HepG2 (cell line): Measurements from ENCODE around the gene LGALS1. TPM values are rescaled to one million over a fixed set of nuclear protein-coding genes. Genes with fewer than 3 reads are reported as not detected.

ENCODE experiments used
- ATAC-seq: fragments of 200-7000 bp; cut with Tn5 transposase; 3 replicates; pipeline ENCODE4 v1.9.1; 2020; ENCODE audit warnings: mild to moderate bottlenecking, moderate library complexity
- BruUV-seq: library from RNA; stranded (reverse); fragments of 400-500 nt; replicated peaks from 2 replicates; lab custom pipeline; 2021; lab: Mats Ljungman, UMichigan
- CTCF ChIA-PET: fragments of 300-600 bp; formaldehyde crosslinking; extraction: SDS; loops from one replicate; lab custom pipeline; 2021; ENCODE audit warnings: low total read pairs, inconsistent platforms, low intra/inter-chr PET ratio; lab: Yijun Ruan, JAX
- POLR2A ChIA-PET: fragments of 350-600 bp; sonication (Branson Sonifier 250); formaldehyde crosslinking; loops from one replicate; lab custom pipeline; 2020; ENCODE audit warnings: antibody characterized with exemption, inconsistent platforms; lab: Yijun Ruan, JAX
- DNase-seq: peaks from one replicate; pipeline ENCODE4 v3.0.0-alpha.2; 2015; ENCODE audit warnings: low spot score
- FAIRE-seq: peaks from 3 replicates; lab custom pipeline; 2011; peaks lifted over from hg19 to GRCh38; lab: Jason Lieb, UNC
- H2AFZ ChIP-seq: one replicate; pipeline ENCODE4 v1.6.1; 2011; ENCODE audit warnings: low read length, inconsistent platforms
- H3K27ac ChIP-seq: fragments of 300-600 bp; 3 replicates; pipeline ENCODE4 v1.8.0; 2011; ENCODE audit warnings: mixed run types, mild to moderate bottlenecking, mixed read lengths, low read length, inconsistent platforms; ENCODE audit not compliant: insufficient read depth; ENCODE audit errors: extremely low read length
- H3K27me3 ChIP-seq, 2 experiments: fragments of 200-600 bp in 1 of 2; 2 replicates in 1 of 2; 3 replicates in 1 of 2; pipeline versions ENCODE4 v1.6.0 to v1.8.0; 2011; ENCODE audit warnings: low read length in 2 of 2, mild to moderate bottlenecking in 2 of 2, moderate library complexity in 2 of 2, inconsistent platforms in 1 of 2; ENCODE audit not compliant: insufficient read depth in 2 of 2, control insufficient read depth in 1 of 2
- H3K36me3 ChIP-seq, 2 experiments: fragments of 200-600 bp in 1 of 2; replicated peaks in 1 of 2; 2 replicates in 1 of 2; 3 replicates in 1 of 2; pipeline versions ENCODE4 v1.5.1 to v1.8.0; 2011; ENCODE audit warnings: low read length in 2 of 2, inconsistent platforms in 1 of 2; ENCODE audit not compliant: insufficient read depth in 2 of 2, control insufficient read depth in 1 of 2
- H3K4me1 ChIP-seq: 2 replicates; pipeline ENCODE4 v1.5.1; 2012; ENCODE audit warnings: low read length, inconsistent platforms; ENCODE audit not compliant: insufficient read depth
- H3K4me2 ChIP-seq: 2 replicates; pipeline ENCODE4 v1.6.0; 2011; ENCODE audit warnings: low read depth, low read length, inconsistent platforms
- H3K4me3 ChIP-seq, 3 experiments: fragments of 200-600 bp in 1 of 3; sonication (generic), shearing (Covaris generic) in 1 of 3; replicated peaks in 1 of 3; 2 replicates each; pipeline ENCODE4 v1.5.1; 2011 to 2016; ENCODE audit warnings: low read length in 3 of 3, inconsistent platforms in 2 of 3, low read depth in 2 of 3, mild to moderate bottlenecking in 2 of 3, control low read depth in 1 of 3, mixed read lengths in 1 of 3; ENCODE audit not compliant: insufficient read depth in 1 of 3
- H3K79me2 ChIP-seq: one replicate; pipeline ENCODE4 v1.6.1; 2011; ENCODE audit warnings: low read length, inconsistent platforms; ENCODE audit not compliant: insufficient read depth
- H3K9ac ChIP-seq: 2 replicates; pipeline ENCODE4 v1.6.0; 2011; ENCODE audit warnings: mild to moderate bottlenecking, low read depth, low read length, inconsistent platforms; ENCODE audit not compliant: insufficient read depth
- H3K9me3 ChIP-seq: 2 replicates; pipeline ENCODE4 v1.5.1; 2012; ENCODE audit warnings: mild to moderate bottlenecking, low read length
- H4K20me1 ChIP-seq: 2 replicates; pipeline ENCODE4 v1.6.0; 2011; ENCODE audit warnings: inconsistent platforms, mild to moderate bottlenecking, low read length, moderate library complexity; ENCODE audit not compliant: insufficient read depth
- CEBPG ChIP-seq: IDR thresholded peaks from 2 replicates; pipeline ENCODE4 v1.6.1; 2016
- FOXA1 ChIP-seq, 2 experiments: fragments of 450-650 bp in 1 of 2; sonication (generic) in 1 of 2; formaldehyde crosslinking in 1 of 2; IDR thresholded peaks; 2 replicates each; pipeline versions ENCODE4 v1.4.0 to v1.6.1; 2016 to 2020; ENCODE audit warnings: missing genetic modification reagents in 1 of 2
- GATAD2A ChIP-seq: IDR thresholded peaks from 2 replicates; pipeline ENCODE4 v1.6.1; 2016
- SALL1 ChIP-seq: sonication (generic); formaldehyde crosslinking; IDR thresholded peaks from 2 replicates; pipeline ENCODE4 v1.8.0; 2022; ENCODE audit warnings: mild to moderate bottlenecking, missing genetic modification reagents
- SAP130 ChIP-seq: IDR thresholded peaks from 2 replicates; pipeline ENCODE4 v1.6.1; 2016; ENCODE audit warnings: low read depth
- SMAD3 ChIP-seq: sonication (generic); formaldehyde crosslinking; IDR thresholded peaks from 2 replicates; pipeline ENCODE4 v1.4.0; 2020; ENCODE audit warnings: missing genetic modification reagents
- SMC3 ChIP-seq: IDR thresholded peaks from 2 replicates; pipeline ENCODE4 v1.6.1; 2011; ENCODE audit warnings: low read length, improper control_type of control experiment
- STAG1 ChIP-seq: sonication (generic); formaldehyde crosslinking; IDR thresholded peaks from 2 replicates; pipeline ENCODE4 v1.4.0; 2020; ENCODE audit warnings: missing genetic modification reagents
- TBX2 ChIP-seq: sonication (generic); formaldehyde crosslinking; IDR thresholded peaks from 2 replicates; pipeline ENCODE4 v1.5.0; 2020; ENCODE audit warnings: missing genetic modification reagents, mild to moderate bottlenecking, borderline replicate concordance
- ZNF232 ChIP-seq: sonication (generic); formaldehyde crosslinking; IDR thresholded peaks from 2 replicates; pipeline ENCODE4 v1.4.0; 2020; ENCODE audit warnings: missing genetic modification reagents, borderline replicate concordance
- ZNF441 ChIP-seq: sonication (generic); formaldehyde crosslinking; IDR thresholded peaks from 2 replicates; pipeline ENCODE4 v1.7.0; 2021; ENCODE audit warnings: missing genetic modification reagents, borderline replicate concordance
- ZNF547 ChIP-seq: sonication (generic); formaldehyde crosslinking; IDR thresholded peaks from 2 replicates; pipeline ENCODE4 v1.5.1; 2020; ENCODE audit warnings: mild to moderate bottlenecking, missing genetic modification reagents
- ZNF672 ChIP-seq: sonication (generic); formaldehyde crosslinking; IDR thresholded peaks from 2 replicates; pipeline ENCODE4 v1.8.1; 2022; ENCODE audit warnings: missing genetic modification reagents
- WGBS: methylation state at CpG from one replicate; pipeline ENCODE4 v1.1.6; 2017; ENCODE audit warnings: low lambda C conversion rate; 5-methylcytosine and 5-hydroxymethylcytosine counted together
- in situ Hi-C: cut with HindIII; loops from 2 replicates; pipeline ENCODE4 v1.10.0; 2017; ENCODE audit warnings: low pct_unique_long_range_greater_than_20kb; ENCODE audit not compliant: extremely low pct_ligation_motif_present
- intact Hi-C: fragments of 100-400 bp; cut with micrococcal nuclease; formaldehyde crosslinking; loops from one replicate; pipeline ENCODE4 v1.10.0; 2022; ENCODE audit not compliant: unreplicated experiment
- polyA plus RNA-seq, 8 experiments: library from polyadenylated mRNA; depleted of rRNA in 3 of 8; stranded (reverse) in 7 of 8; unstranded in 1 of 8; fragments of >200 nt; fragmentation: Illumina TruSeq in 4 of 8; extraction: Trizol in 4 of 8; gene quantifications; 2 replicates each; pipeline versions ENCODE4 v1.2.1 to v1.2.3, GENCODE V29; 2011 to 2016; ENCODE audit warnings: low read depth in 4 of 8, missing spikeins in 1 of 8, mixed read lengths in 1 of 8; ENCODE audit not compliant: insufficient read depth in 1 of 8
- total RNA-seq, 5 experiments: library from RNA; depleted of rRNA; stranded (reverse); fragments of >200 nt; fragmentation: Illumina TruSeq; extraction: Trizol; gene quantifications; 2 replicates each; pipeline ENCODE4 v1.2.3, GENCODE V29; 2016; ENCODE audit warnings: low read depth in 1 of 5
- TF ChIP-seq, protein P1 (sequence below): sonication (generic); formaldehyde crosslinking; IDR thresholded peaks from 2 replicates; pipeline ENCODE4 v1.8.0; 2022; ENCODE audit warnings: mild to moderate bottlenecking, missing genetic modification reagents, moderate library complexity
- TF ChIP-seq, protein P2 (sequence below): sonication (generic); formaldehyde crosslinking; IDR thresholded peaks from 2 replicates; pipeline ENCODE4 v1.4.0; 2020; ENCODE audit warnings: missing genetic modification reagents
- TF ChIP-seq, protein P3 (sequence below): sonication (generic); formaldehyde crosslinking; IDR thresholded peaks from 2 replicates; pipeline ENCODE4 v1.8.1; 2023; ENCODE audit warnings: missing genetic modification reagents, mild to moderate bottlenecking, borderline replicate concordance
- TF ChIP-seq, protein P4 (sequence below): fragments of 450-650 bp; IDR thresholded peaks from 2 replicates; pipeline ENCODE4 v1.6.1; 2016
- TF ChIP-seq, protein P5 (sequence below): sonication (generic); formaldehyde crosslinking; IDR thresholded peaks from 2 replicates; pipeline ENCODE4 v1.8.0; 2022; ENCODE audit warnings: mild to moderate bottlenecking, missing genetic modification reagents, borderline replicate concordance

LGALS1 gene
- total and polyA plus RNA-seq, 2 of the 13 experiments (the other 11 are each of a cell fraction or from before 2014, with no cell fraction given), result 103 to 858 TPM

DNA sequence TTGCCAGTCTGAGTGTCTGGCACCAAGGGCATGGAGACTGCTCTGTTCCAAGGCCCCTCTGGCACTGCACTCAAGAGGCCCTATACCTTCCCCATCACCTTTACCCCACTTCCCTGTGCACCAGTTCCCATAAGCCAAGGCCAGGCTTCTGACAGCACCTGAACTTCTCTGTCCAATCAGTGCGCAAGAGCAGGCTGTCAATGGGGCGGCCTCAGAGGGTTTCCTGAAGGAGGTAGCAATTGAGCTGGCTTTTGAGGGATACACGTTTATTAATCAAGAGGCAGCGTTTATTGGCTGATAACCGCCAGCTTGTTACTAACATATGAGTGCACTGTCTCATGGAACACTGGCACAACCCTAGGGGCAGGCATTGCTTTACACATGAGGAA, 33.9 kb upstream of the LGALS1 start (continued):
- TF ChIP-seq SMAD3 (CRISPR knock-in tag), result no peak
- TF ChIP-seq ZNF232 (CRISPR knock-in tag), result no peak
- no peak for TF ChIP-seq ZNF441 (CRISPR knock-in tag)

DNA sequence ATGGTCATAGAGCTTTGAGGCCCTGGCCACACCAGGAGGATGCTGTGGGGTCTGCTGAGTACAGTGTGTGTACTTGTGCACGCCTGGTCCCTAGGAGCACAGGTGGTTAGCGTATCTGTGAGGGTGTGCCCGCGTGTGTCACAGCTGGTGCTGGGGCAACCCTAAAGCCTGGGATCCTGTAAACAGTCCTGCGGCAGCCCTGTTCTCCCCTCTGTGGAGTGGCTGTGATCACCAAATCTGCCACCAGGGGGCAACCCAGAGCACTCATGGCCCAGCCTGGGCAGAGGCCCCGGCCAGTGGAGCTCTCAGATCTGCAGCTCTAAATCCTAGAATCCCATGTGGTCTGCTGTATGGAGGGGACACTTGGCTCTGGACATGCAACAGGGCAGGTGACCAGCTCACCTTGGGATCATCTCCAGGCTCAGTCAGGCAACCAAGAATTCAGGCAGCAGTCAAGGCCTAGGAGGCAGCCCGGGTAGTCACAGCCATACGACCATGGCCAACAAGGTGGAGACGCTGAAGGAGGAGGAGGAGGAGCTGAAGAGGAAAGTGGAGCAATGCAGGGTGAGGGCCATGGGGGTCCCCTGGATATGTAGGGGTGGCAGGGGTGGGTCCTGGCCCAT, 32.1 kb upstream of the LGALS1 start:
- DNase-seq (no peak), FAIRE-seq (peak; percentile 39), ATAC-seq (peak; percentile 61)
- Histone ChIP-seq H3K27me3 (no peaks in the 10 kb centered on the region), H3K4me3 (no peak overlapping the region; a peak in 1 of 6 replicates), H3K79me2 (peaks cover 10% of the 10 kb centered on the region), H3K4me1 (peaks cover 40% of the 10 kb centered on the region), H3K9me3 (no peaks in the 10 kb centered on the region), H4K20me1 (0 out of 2 replicates have a peak, but pooled peaks cover 4% of the 10 kb centered on the region), H3K9ac (no peak overlapping the region), H3K27ac (no peak overlapping the region), H2AFZ (no peak overlapping the region), H3K4me2 (no peak overlapping the region), H3K36me3 (peaks cover 14 to 33% of the 10 kb centered on the region in 2 experiments; a peak in 4 of 5 replicates)
- in situ Hi-C loops, result no loop called here
- ChIA-PET POLR2A (interaction anchor here (0.6 to 15.8 kb wide), 10 partner anchors 9 to 159 kb away, joined by 3 to 242 read pairs (median 7); partner anchors contain the start of genes GGA1, NOL12 and PDXP), CTCF (interaction anchor here (3.2 kb wide), 1 partner anchor 38 kb away, joined by 21 read pairs; no protein-coding TSS in a partner anchor)
- intact Hi-C loops, result loop anchor here (1.0 kb wide), 1 partner anchor 38 kb away; no protein-coding TSS in a partner anchor
- WGBS, result 84% methylated on average over 3 of the region's 9 CpGs
- BruUV-seq, result no TSS peak
- TF ChIP-seq CEBPG (CRISPR knock-in tag) (no peak), STAG1 (CRISPR knock-in tag) (peak; percentile 76), GATAD2A (CRISPR knock-in tag) (0 out of 2 replicates have a peak, but pooled peaks have one; percentile 12), SMC3 (peak; percentile 62), SAP130 (peak; percentile 32; the same call in 1 of the 2 replicates), TBX2 (CRISPR knock-in tag) (no peak), ZNF547 (CRISPR knock-in tag) (0 out of 2 replicates have a peak, but pooled peaks have one; percentile 20), FOXA1 (IDR thresholded peaks at IDR 0.05) (no peak), FOXA1 (CRISPR knock-in tag; IDR thresholded peaks at IDR 0.05) (0 out of 2 replicates have a peak, but pooled peaks have one; percentile 12), ZNF672 (CRISPR knock-in tag) (no peak), SALL1 (CRISPR knock-in tag) (peak; percentile 36; the same call in 1 of the 2 replicates)
- TF ChIP-seq, protein P1, sequence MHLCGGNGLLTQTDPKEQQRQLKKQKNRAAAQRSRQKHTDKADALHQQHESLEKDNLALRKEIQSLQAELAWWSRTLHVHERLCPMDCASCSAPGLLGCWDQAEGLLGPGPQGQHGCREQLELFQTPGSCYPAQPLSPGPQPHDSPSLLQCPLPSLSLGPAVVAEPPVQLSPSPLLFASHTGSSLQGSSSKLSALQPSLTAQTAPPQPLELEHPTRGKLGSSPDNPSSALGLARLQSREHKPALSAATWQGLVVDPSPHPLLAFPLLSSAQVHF, result no peak
- TF ChIP-seq, protein P2, sequence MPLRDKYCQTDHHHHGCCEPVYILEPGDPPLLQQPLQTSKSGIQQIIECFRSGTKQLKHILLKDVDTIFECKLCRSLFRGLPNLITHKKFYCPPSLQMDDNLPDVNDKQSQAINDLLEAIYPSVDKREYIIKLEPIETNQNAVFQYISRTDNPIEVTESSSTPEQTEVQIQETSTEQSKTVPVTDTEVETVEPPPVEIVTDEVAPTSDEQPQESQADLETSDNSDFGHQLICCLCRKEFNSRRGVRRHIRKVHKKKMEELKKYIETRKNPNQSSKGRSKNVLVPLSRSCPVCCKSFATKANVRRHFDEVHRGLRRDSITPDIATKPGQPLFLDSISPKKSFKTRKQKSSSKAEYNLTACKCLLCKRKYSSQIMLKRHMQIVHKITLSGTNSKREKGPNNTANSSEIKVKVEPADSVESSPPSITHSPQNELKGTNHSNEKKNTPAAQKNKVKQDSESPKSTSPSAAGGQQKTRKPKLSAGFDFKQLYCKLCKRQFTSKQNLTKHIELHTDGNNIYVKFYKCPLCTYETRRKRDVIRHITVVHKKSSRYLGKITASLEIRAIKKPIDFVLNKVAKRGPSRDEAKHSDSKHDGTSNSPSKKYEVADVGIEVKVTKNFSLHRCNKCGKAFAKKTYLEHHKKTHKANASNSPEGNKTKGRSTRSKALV (CRISPR knock-in tag), result no peak
- TF ChIP-seq, protein P3, sequence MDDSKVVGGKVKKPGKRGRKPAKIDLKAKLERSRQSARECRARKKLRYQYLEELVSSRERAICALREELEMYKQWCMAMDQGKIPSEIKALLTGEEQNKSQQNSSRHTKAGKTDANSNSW (CRISPR knock-in tag), result no peak
- TF ChIP-seq, protein P4, sequence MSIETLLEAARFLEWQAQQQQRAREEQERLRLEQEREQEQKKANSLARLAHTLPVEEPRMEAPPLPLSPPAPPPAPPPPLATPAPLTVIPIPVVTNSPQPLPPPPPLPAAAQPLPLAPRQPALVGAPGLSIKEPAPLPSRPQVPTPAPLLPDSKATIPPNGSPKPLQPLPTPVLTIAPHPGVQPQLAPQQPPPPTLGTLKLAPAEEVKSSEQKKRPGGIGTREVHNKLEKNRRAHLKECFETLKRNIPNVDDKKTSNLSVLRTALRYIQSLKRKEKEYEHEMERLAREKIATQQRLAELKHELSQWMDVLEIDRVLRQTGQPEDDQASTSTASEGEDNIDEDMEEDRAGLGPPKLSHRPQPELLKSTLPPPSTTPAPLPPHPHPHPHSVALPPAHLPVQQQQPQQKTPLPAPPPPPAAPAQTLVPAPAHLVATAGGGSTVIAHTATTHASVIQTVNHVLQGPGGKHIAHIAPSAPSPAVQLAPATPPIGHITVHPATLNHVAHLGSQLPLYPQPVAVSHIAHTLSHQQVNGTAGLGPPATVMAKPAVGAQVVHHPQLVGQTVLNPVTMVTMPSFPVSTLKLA, result no peak
- TF ChIP-seq, protein P5, sequence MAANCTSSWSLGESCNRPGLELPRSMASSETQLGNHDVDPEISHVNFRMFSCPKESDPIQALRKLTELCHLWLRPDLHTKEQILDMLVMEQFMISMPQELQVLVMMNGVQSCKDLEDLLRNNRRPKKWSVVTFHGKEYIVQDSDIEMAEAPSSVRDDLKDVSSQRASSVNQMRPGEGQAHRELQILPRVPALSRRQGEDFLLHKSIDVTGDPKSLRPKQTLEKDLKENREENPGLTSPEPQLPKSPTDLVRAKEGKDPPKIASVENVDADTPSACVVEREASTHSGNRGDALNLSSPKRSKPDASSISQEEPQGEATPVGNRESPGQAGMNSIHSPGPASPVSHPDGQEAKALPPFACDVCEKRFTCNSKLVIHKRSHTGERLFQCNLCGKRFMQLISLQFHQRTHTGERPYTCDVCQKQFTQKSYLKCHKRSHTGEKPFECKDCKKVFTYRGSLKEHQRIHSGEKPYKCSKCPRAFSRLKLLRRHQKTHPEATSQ (CRISPR knock-in tag), result no peak
